Esophagus (tissue), 2 donors: ENCODE measurements around the gene ZDHHC20. TPM values are rescaled to one million over a fixed set of nuclear protein-coding genes. Genes with fewer than 3 reads are reported as not detected.

Experiments used
- H3K27ac ChIP-seq, 2 donors: one replicate each; pipeline ENCODE4 v1.5.1; 2013; ENCODE audit warnings: low read depth in 2 of 2, mild to moderate bottlenecking in 2 of 2, inconsistent platforms in 1 of 2, low read length in 1 of 2, moderate library complexity in 1 of 2
- H3K27me3 ChIP-seq, 2 donors: one replicate each; pipeline ENCODE4 v1.6.1; 2013; ENCODE audit warnings: low read length in 2 of 2, control low read depth in 1 of 2, mild to moderate bottlenecking in 1 of 2; ENCODE audit not compliant: insufficient read depth in 2 of 2, control insufficient read depth in 1 of 2
- H3K36me3 ChIP-seq, 2 donors: one replicate each; pipeline ENCODE4 v1.6.1; 2013; ENCODE audit warnings: low read length in 1 of 2; ENCODE audit not compliant: control insufficient read depth in 2 of 2, insufficient read depth in 2 of 2
- H3K4me1 ChIP-seq, 2 donors: one replicate each; pipeline ENCODE4 v1.6.1; 2013; ENCODE audit warnings: low read length in 1 of 2; ENCODE audit not compliant: control insufficient read depth in 2 of 2, insufficient read depth in 2 of 2
- H3K4me3 ChIP-seq, 2 donors: one replicate each; pipeline ENCODE4 v1.5.1; 2013; ENCODE audit warnings: low read length in 2 of 2, mild to moderate bottlenecking in 2 of 2, low read depth in 1 of 2, moderate library complexity in 1 of 2
- H3K9me3 ChIP-seq, 2 donors: one replicate each; pipeline ENCODE4 v1.6.1; 2013; ENCODE audit warnings: mild to moderate bottlenecking in 2 of 2, low read depth in 1 of 2, low read length in 1 of 2, moderate library complexity in 1 of 2; ENCODE audit not compliant: control insufficient read depth in 2 of 2, insufficient read depth in 1 of 2
- WGBS, 2 donors: extraction: QIAGEN DNeasy Blood & Tissue Kit; methylation state at CpG; one replicate each; pipeline ENCODE4 v1.1.7; 2013; 5-methylcytosine and 5-hydroxymethylcytosine counted together
- polyA plus RNA-seq, 2 donors: library from polyadenylated mRNA; stranded (reverse); fragments of 200-250 nt; gene quantifications; one replicate each; pipeline ENCODE4 v1.2.3, GENCODE V29; 2013
- donor health status: healthy with polysubstance abuse.
- donor health status: Bipolar disorder and iron deficiency.

Gene ZDHHC20
- polyA plus RNA-seq, 2 donors = 20.3 to 27.9 TPM

DNA sequence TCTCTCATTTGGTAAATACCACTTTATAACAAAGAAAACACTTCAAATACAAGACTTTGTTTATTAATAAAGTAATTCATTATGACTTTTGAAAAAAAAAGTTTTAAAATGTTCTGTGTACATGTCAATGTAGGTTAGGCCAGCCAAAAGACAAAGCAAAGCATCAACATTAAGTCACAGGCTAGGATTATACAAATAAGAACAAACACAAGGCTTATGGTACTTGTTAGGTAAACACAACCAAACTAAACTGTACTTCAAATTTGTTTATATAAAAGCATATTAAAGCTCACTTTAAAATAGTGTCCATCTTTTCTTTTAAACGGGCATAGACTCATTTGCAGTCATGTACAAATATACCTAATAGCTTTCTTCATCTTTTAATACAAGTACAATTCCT is 86.6 kb downstream of the ZDHHC20 start:
- H3K9me3 ChIP-seq = no peaks in the 10 kb centered on the region
- H3K4me1 ChIP-seq = no peaks in the 10 kb centered on the region
- no peaks in the 10 kb centered on the region for H3K27me3 ChIP-seq
- H3K4me3 ChIP-seq = no peak overlapping the region
- H3K36me3 ChIP-seq = peaks cover 0 to 5% of the 10 kb centered on the region in 2 donors
- 40 to 61% methylated on average over 1 of the region's 1 CpG for WGBS, 2 donors
- H3K27ac ChIP-seq = no peak overlapping the region

DNA sequence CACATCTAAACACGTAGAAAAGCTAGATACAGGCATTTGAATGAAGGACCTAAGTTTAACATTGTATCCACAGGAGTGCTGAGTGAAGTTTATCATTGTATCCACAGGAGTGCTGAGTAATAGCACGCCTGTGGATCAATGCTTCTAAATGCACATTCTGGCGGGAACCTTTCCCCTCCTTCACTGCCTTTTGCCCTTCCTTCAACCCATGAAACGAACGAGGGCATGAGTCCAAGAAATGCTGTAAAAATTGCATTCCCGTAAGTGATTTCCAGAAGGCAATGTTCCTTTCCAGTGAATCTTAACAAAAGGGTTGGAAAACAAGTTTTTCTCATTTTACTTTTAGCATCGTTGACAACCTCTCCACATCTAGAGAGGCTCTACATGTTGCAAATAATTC is 88.1 kb downstream of the ZDHHC20 start:
- no peak overlapping the region for H3K4me3 ChIP-seq
- 37 to 42% methylated on average over 7 of the region's 7 CpGs for WGBS, 2 donors
- H3K36me3 ChIP-seq = no peaks in the 10 kb centered on the region
- no peaks in the 10 kb centered on the region for H3K4me1 ChIP-seq
- H3K9me3 ChIP-seq = no peaks in the 10 kb centered on the region
- no peaks in the 10 kb centered on the region for H3K27me3 ChIP-seq
- no peak overlapping the region for H3K27ac ChIP-seq

DNA sequence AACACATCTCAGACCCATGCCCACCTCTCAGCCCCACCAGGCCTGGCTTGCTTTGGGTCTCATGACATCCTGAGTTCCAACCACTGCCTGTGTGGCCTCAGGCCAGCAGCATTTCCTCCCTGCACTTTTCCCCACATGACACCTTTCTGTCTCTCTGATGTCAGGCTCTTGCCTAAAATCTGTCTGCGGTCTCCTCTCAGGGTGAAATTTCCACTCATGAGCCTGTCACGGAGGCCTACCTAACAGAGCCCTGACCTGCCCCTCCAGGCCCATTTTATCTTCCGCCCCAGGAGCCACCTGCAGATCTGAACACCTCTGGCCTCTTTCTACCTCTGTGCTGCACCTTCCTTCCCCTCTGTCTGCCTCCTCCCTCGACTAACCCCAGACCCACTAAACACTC is 93.5 kb downstream of the ZDHHC20 start:
- H3K27ac ChIP-seq = no peak overlapping the region
- H3K4me3 ChIP-seq = no peak overlapping the region
- H3K36me3 ChIP-seq = no peaks in the 10 kb centered on the region
- H3K27me3 ChIP-seq = no peaks in the 10 kb centered on the region
- 77% methylated on average over 4 of the region's 4 CpGs for WGBS, 2 donors
- no peaks in the 10 kb centered on the region for H3K9me3 ChIP-seq
- H3K4me1 ChIP-seq = no peaks in the 10 kb centered on the region

DNA sequence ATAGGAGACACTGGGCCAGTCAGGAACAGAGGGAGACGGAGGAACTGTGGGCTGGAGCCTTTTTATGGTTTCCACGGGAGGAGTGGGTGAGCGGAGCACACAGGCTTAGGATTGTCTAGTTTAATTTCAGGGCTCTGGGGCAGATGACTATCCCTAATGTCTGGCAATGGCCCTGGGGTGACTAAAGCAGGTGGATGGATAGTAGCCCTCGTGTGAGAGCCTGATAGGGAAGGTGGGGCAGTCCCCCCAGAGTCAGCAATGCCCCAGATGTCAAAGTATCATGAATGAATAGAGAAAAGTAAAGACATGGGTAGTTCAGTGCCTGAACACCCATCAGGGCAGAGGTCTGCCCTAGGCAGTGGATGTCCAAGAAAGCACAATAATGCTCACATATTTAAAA is 94.2 kb downstream of the ZDHHC20 start:
- 85 to 88% methylated on average over 4 of the region's 4 CpGs for WGBS, 2 donors
- no peak overlapping the region for H3K4me3 ChIP-seq
- H3K4me1 ChIP-seq = no peaks in the 10 kb centered on the region
- no peaks in the 10 kb centered on the region for H3K27me3 ChIP-seq
- H3K9me3 ChIP-seq = no peaks in the 10 kb centered on the region
- no peaks in the 10 kb centered on the region for H3K36me3 ChIP-seq
- no peak overlapping the region for H3K27ac ChIP-seq

DNA sequence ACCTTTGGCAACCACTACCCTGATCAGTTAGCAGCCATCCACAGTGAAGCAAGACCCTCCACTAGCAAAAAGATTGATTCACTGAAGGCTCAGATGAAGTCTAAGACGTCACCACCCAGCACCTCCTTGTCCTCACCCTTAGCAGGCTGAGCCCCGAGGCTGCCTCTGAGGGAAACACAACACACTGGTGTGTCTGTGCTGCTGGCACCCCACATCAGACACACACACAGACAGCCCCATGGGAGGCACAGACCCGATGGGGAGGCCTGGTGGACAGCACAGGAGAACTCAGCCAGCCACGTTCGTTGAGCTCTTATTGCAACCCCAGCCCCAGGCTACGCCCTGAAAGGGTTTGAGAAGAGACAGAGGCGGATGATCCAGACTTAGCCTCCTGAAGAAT is 94.7 kb downstream of the ZDHHC20 start:
- 85 to 88% methylated on average over 7 of the region's 7 CpGs for WGBS, 2 donors
- no peaks in the 10 kb centered on the region for H3K36me3 ChIP-seq

DNA sequence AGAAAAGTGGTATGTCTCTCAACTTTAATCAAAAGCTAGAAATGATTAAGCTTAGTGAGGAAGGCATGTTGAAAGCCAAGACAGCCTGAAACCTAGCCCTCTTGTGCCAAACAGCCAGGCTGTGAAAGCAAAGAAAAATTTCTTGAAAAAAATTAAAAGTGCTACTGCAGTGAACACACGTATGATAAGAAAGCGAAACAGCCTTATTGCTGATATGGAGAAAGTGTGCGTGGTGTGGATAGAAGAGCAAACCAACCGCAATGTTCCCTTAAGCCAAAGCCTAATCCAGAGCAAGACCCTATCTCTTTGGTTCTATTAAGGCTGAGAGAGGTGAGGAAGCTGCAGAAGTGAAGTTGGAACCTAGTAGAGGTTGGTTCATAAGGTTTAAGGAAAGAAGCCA is 96.4 kb downstream of the ZDHHC20 start:
- Histone ChIP-seq H3K9me3 (no peaks in the 10 kb centered on the region), H3K27me3 (no peaks in the 10 kb centered on the region), H3K4me3 (no peak overlapping the region), H3K27ac (no peak overlapping the region), H3K36me3 (no peaks in the 10 kb centered on the region), H3K4me1 (no peaks in the 10 kb centered on the region)
- WGBS, 2 donors = 95 to 97% methylated on average over 4 of the region's 4 CpGs

More for the DNA sequence above, 94.7 kb downstream of the ZDHHC20 start:
- Histone ChIP-seq H3K27me3 (no peaks in the 10 kb centered on the region), H3K4me1 (no peaks in the 10 kb centered on the region), H3K9me3 (no peaks in the 10 kb centered on the region), H3K4me3 (no peak overlapping the region), H3K27ac (no peak overlapping the region)

DNA sequence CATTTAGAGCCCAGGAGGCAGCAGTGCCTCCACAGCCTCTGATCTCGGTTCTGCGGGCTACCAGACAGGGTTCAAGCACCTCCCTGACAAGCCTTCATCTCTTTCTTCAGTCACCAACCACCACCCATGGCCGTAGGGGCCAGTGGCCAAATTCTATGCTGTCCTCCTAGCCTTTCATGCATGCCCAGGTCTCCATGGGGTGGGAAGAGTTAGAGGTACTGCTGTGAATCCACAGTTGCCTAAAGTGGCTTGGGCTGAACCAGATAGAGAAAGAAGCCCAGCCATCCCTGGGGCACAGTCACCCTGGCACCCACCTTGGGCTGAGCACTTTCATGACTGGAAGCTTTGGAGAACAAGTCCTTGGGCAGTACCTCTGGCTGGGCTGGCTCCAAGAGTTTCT is 97.4 kb downstream of the ZDHHC20 start:
- no peaks in the 10 kb centered on the region for H3K9me3 ChIP-seq
- WGBS, 2 donors = 78 to 88% methylated on average over 3 of the region's 3 CpGs
- no peaks in the 10 kb centered on the region for H3K27me3 ChIP-seq
- no peak overlapping the region for H3K27ac ChIP-seq
- H3K36me3 ChIP-seq = no peaks in the 10 kb centered on the region
- no peaks in the 10 kb centered on the region for H3K4me1 ChIP-seq
- H3K4me3 ChIP-seq = no peak overlapping the region

DNA sequence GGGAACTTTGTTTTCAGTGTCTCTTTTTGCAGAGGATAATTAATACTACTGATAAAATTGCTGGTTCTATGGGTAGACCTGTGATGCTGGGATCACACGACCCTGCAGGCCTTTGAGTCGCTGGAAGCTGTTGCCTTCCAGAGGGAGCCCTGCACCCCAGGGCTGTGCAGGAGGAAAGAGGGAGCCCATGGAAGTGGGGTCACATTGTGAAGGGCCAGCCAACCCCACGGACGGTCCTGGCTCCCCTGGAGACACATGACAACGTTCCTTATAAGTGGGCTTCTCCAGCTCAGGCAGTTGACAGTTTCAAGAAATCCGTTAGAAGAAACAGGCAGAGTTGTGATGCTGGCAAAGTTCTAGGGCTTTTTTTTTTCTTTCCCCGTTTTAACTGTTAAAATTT is 98.0 kb downstream of the ZDHHC20 start:
- Histone ChIP-seq H3K9me3 (no peaks in the 10 kb centered on the region), H3K27ac (no peak overlapping the region), H3K36me3 (no peaks in the 10 kb centered on the region), H3K4me3 (no peak overlapping the region), H3K4me1 (no peaks in the 10 kb centered on the region), H3K27me3 (no peaks in the 10 kb centered on the region)
- 78 to 82% methylated on average over 7 of the region's 7 CpGs for WGBS, 2 donors

DNA sequence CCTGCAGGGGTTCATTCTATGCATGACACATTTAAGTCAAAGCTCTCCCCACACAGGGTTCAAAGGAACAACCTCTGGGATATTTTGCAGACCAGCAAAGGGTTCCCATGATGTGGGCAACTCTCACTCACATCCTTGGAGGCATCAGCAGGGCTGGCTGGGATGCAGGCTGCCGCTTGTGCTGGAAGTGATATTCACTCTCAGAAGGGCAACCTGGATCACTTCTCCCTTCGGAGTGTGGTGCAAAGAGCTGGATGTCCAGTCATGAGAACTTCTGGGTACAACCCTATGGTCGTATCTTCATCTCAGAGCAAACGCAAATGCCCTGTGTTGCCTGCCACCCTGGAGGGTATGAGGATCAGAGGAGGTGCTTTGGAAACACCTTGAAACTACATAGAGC is 98.6 kb downstream of the ZDHHC20 start:
- no peak overlapping the region for H3K4me3 ChIP-seq
- no peaks in the 10 kb centered on the region for H3K9me3 ChIP-seq
- WGBS, 2 donors = 93 to 95% methylated on average over 4 of the region's 4 CpGs
- no peaks in the 10 kb centered on the region for H3K4me1 ChIP-seq
- no peaks in the 10 kb centered on the region for H3K27me3 ChIP-seq
- no peak overlapping the region for H3K27ac ChIP-seq
- no peaks in the 10 kb centered on the region for H3K36me3 ChIP-seq

DNA sequence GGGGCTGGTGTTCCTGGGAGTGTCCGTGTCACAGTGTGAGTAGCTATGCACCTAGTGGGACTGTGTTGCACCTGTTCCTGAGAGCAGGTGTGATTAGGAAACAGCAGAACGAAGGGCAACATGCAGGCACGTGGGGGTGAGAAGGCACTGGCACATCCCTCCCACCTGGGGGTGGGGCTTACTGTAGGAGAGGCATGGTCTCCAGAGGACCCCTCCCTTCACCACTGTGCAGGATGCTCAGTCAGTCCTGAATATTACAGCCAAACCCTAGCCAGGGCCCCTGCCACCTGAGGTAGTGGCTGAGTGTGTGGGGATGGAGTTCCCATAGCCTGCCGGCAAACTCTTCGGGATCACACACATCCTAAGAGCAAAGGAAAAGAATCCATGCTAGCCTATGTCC is 99.2 kb downstream of the ZDHHC20 start:
- Histone ChIP-seq H3K4me3 (no peak overlapping the region), H3K9me3 (no peaks in the 10 kb centered on the region), H3K27me3 (no peaks in the 10 kb centered on the region), H3K36me3 (no peaks in the 10 kb centered on the region), H3K4me1 (no peaks in the 10 kb centered on the region), H3K27ac (no peak overlapping the region)
- WGBS, 2 donors = 80 to 84% methylated on average over 5 of the region's 5 CpGs
